H9 (cell line): ENCODE measurements around the gene PTPRN2. TPM values are rescaled to one million over a fixed set of nuclear protein-coding genes. Genes with fewer than 3 reads are reported as not detected.

Experiments used
- DNase-seq: peaks from one replicate; pipeline ENCODE4 v3.0.0-alpha.2; 2017
- H2AFZ ChIP-seq: one replicate; pipeline ENCODE4 v1.6.1; 2013; ENCODE audit warnings: mild to moderate bottlenecking, low read length, control low read depth, moderate library complexity
- H2AK5ac ChIP-seq: 2 replicates; pipeline ENCODE4 v1.6.1; 2013; ENCODE audit warnings: low read length, control low read depth, mixed read lengths; ENCODE audit not compliant: insufficient read length
- H2BK120ac ChIP-seq: one replicate; pipeline ENCODE4 v1.6.1; 2013; ENCODE audit warnings: low read depth, mild to moderate bottlenecking, low read length, control low read depth, inconsistent platforms; ENCODE audit not compliant: poor library complexity, severe bottlenecking
- H2BK12ac ChIP-seq: 2 replicates; pipeline ENCODE4 v1.6.1; 2013; ENCODE audit warnings: low read length, control low read depth, mixed read lengths, low read depth; ENCODE audit not compliant: insufficient read length
- H2BK15ac ChIP-seq: 2 replicates; pipeline ENCODE4 v1.6.1; 2013; ENCODE audit warnings: low read depth, low read length, control low read depth
- H2BK20ac ChIP-seq: one replicate; pipeline ENCODE4 v1.6.1; 2013; ENCODE audit warnings: low read depth, mild to moderate bottlenecking, low read length, control low read depth, inconsistent platforms; ENCODE audit not compliant: poor library complexity, severe bottlenecking
- H2BK5ac ChIP-seq: 2 replicates; pipeline ENCODE4 v1.6.1; 2013; ENCODE audit warnings: low read length, control low read depth, mixed read lengths; ENCODE audit not compliant: insufficient read length
- H3K14ac ChIP-seq: 2 replicates; pipeline ENCODE4 v1.6.1; 2013; ENCODE audit warnings: low read length, control low read depth; ENCODE audit not compliant: insufficient read depth
- H3K18ac ChIP-seq: 2 replicates; pipeline ENCODE4 v1.6.1; 2013; ENCODE audit warnings: low read depth, mild to moderate bottlenecking, mixed read lengths, low read length, control low read depth; ENCODE audit not compliant: insufficient read length
- H3K23ac ChIP-seq: 2 replicates; pipeline ENCODE4 v1.6.1; 2013; ENCODE audit warnings: low read length, control low read depth, mixed read lengths, low read depth; ENCODE audit not compliant: insufficient read length
- H3K23me2 ChIP-seq: 2 replicates; pipeline ENCODE4 v1.6.1; 2013; ENCODE audit warnings: low read depth, mild to moderate bottlenecking, mixed read lengths, low read length, control low read depth; ENCODE audit not compliant: insufficient read length, poor library complexity, severe bottlenecking
- H3K27ac ChIP-seq: 2 replicates; pipeline ENCODE4 v1.5.1; 2013; ENCODE audit warnings: low read length, control low read depth, mixed read lengths, low read depth; ENCODE audit not compliant: insufficient read length
- H3K27me3 ChIP-seq: 2 replicates; pipeline ENCODE4 v1.6.1; 2013; ENCODE audit warnings: low read length, control low read depth, inconsistent platforms; ENCODE audit not compliant: insufficient read depth
- H3K4ac ChIP-seq: 2 replicates; pipeline ENCODE4 v1.6.1; 2013; ENCODE audit warnings: low read depth, mild to moderate bottlenecking, control low read depth, inconsistent platforms, low read length, moderate library complexity
- H3K4me1 ChIP-seq: 2 replicates; pipeline ENCODE4 v1.6.1; 2013; ENCODE audit warnings: low read length, control low read depth, inconsistent platforms; ENCODE audit not compliant: insufficient read depth
- H3K4me2 ChIP-seq: 2 replicates; pipeline ENCODE4 v1.6.1; 2013; ENCODE audit warnings: low read length, control low read depth, mixed read lengths; ENCODE audit not compliant: insufficient read length, insufficient read depth
- H3K56ac ChIP-seq: 2 replicates; pipeline ENCODE4 v1.6.1; 2013; ENCODE audit warnings: low read depth, mild to moderate bottlenecking, mixed read lengths, low read length, control low read depth; ENCODE audit not compliant: insufficient read length
- H3K79me1 ChIP-seq: 2 replicates; pipeline ENCODE4 v1.6.1; 2013; ENCODE audit warnings: low read depth, mild to moderate bottlenecking, moderate library complexity, low read length, control low read depth, inconsistent platforms; ENCODE audit not compliant: insufficient read depth, poor library complexity, severe bottlenecking
- H3K79me2 ChIP-seq: 2 replicates; pipeline ENCODE4 v1.6.1; 2013; ENCODE audit warnings: low read length, control low read depth, inconsistent platforms; ENCODE audit not compliant: insufficient read depth
- H3K9ac ChIP-seq: 2 replicates; pipeline ENCODE4 v1.6.1; 2013; ENCODE audit warnings: low read length, control low read depth, mixed read lengths; ENCODE audit not compliant: insufficient read length; ENCODE audit errors: extremely low read depth
- H3K9me3 ChIP-seq: one replicate; pipeline ENCODE4 v1.6.1; 2013; ENCODE audit warnings: low read depth, low read length, inconsistent platforms; ENCODE audit not compliant: control insufficient read depth
- H3T11ph ChIP-seq: one replicate; pipeline ENCODE4 v1.6.1; 2013; ENCODE audit warnings: mild to moderate bottlenecking, low read length, control low read depth, inconsistent platforms
- H4K20me1 ChIP-seq: one replicate; pipeline ENCODE4 v1.6.1; 2013; ENCODE audit not compliant: control insufficient read depth, insufficient read length, insufficient read depth
- H4K5ac ChIP-seq: 2 replicates; pipeline ENCODE4 v1.6.1; 2013; ENCODE audit warnings: low read depth, mild to moderate bottlenecking, mixed read lengths, low read length, control low read depth; ENCODE audit not compliant: insufficient read length
- H4K8ac ChIP-seq: replicated peaks from 2 replicates; pipeline ENCODE4 v1.6.1; 2013; ENCODE audit warnings: low read length, control low read depth, mixed read lengths, low read depth; ENCODE audit not compliant: insufficient read length
- H4K91ac ChIP-seq: 2 replicates; pipeline ENCODE4 v1.6.1; 2013; ENCODE audit warnings: low read depth, mild to moderate bottlenecking, moderate library complexity, mixed read lengths, low read length, control low read depth; ENCODE audit not compliant: insufficient read length
- H3K27ac Mint-ChIP-seq, 3 experiments: 2 replicates in 2 of 3; 3 replicates in 1 of 3; pipeline ENCODE4 v1.8.0; 2020 to 2021; ENCODE audit warnings: mixed read lengths in 3 of 3, mild to moderate bottlenecking in 1 of 3, moderate library complexity in 1 of 3
- H3K27me3 Mint-ChIP-seq: 2 replicates; pipeline ENCODE4 v1.8.0; 2021; ENCODE audit warnings: low read depth, mild to moderate bottlenecking, moderate library complexity, mixed read lengths
- H3K36me3 Mint-ChIP-seq, 3 experiments: 2 replicates in 2 of 3; 3 replicates in 1 of 3; pipeline ENCODE4 v1.8.0; 2020 to 2021; ENCODE audit warnings: low read depth in 3 of 3, mixed read lengths in 3 of 3; ENCODE audit not compliant: insufficient read depth in 1 of 3
- H3K4me1 Mint-ChIP-seq, 2 experiments: 2 replicates each; pipeline ENCODE4 v1.8.0; 2020; ENCODE audit warnings: mixed read lengths in 2 of 2
- H3K4me3 Mint-ChIP-seq, 2 experiments: 2 replicates in 1 of 2; 3 replicates in 1 of 2; pipeline ENCODE4 v1.8.0; 2020 to 2021; ENCODE audit warnings: mild to moderate bottlenecking in 2 of 2, mixed read lengths in 2 of 2, moderate library complexity in 1 of 2
- H3K9me3 Mint-ChIP-seq, 2 experiments: 2 replicates in 1 of 2; 3 replicates in 1 of 2; pipeline ENCODE4 v1.8.0; 2020; ENCODE audit warnings: mild to moderate bottlenecking in 2 of 2, mixed read lengths in 2 of 2, moderate library complexity in 1 of 2
- CTCF ChIP-seq: fragments of 200-600 bp; sonication (generic); conservative IDR thresholded peaks from 3 replicates; pipeline ENCODE4 v1.8.0; 2021; ENCODE audit warnings: antibody characterized with exemption, mild to moderate bottlenecking
- WGBS: extraction: QIAGEN DNeasy Blood & Tissue Kit; methylation state at CpG from one replicate; pipeline ENCODE4 v1.1.7; 2013; ENCODE audit warnings: missing lambda C conversion rate, low lambda C conversion rate, mixed read lengths; ENCODE audit not compliant: insufficient read length; ENCODE audit errors: extremely low coverage; 5-methylcytosine and 5-hydroxymethylcytosine counted together
- total RNA-seq: library from RNA; stranded (reverse); gene quantifications from 2 replicates; pipeline ENCODE4 v1.2.1, GENCODE V29; 2021

PTPRN2 gene
- total RNA-seq, 1 experiment from 2014 or later = 5.2 TPM

GRCh38 chr7:157547611-157548010, 1040.0 kb downstream of the PTPRN2 start:
- H2AFZ ChIP-seq = no peak overlapping the region
- no peak for DNase-seq
- H3K23me2 ChIP-seq = no peaks in the 10 kb centered on the region
- H2AK5ac ChIP-seq = no peak overlapping the region
- WGBS = no CpG with 5 or more reads among the region's 23 CpGs
- peaks cover 0 to 3% of the 10 kb centered on the region in 2 experiments; a peak in 2 of 5 replicates for H3K9me3 Mint-ChIP-seq
- no peak overlapping the region for H2BK20ac ChIP-seq
- no peak overlapping the region for H3K4ac ChIP-seq
- no peak overlapping the region for H2BK120ac ChIP-seq
- no peak overlapping the region for H2BK15ac ChIP-seq
- no peak overlapping the region for H3K4me2 ChIP-seq
- no peak overlapping the region for H4K5ac ChIP-seq
- no peaks in the 10 kb centered on the region for H3K9me3 ChIP-seq
- no peaks in the 10 kb centered on the region for H3K79me2 ChIP-seq
- H3K23ac ChIP-seq = no peak overlapping the region
- no peak overlapping the region for H2BK12ac ChIP-seq
- H3K4me3 Mint-ChIP-seq = no peak overlapping the region; a peak in 1 of 5 replicates
- no peak overlapping the region for H3T11ph ChIP-seq
- H3K27me3 Mint-ChIP-seq = peaks cover 77% of the 10 kb centered on the region
- no peak overlapping the region for H3K27ac ChIP-seq
- H3K56ac ChIP-seq = no peak overlapping the region
- H3K4me1 ChIP-seq = no peaks in the 10 kb centered on the region
- no peaks in the 10 kb centered on the region for H3K79me1 ChIP-seq
- no peak overlapping the region for H3K27ac Mint-ChIP-seq
- no peak overlapping the region for H4K8ac ChIP-seq
- no peak overlapping the region for H3K9ac ChIP-seq
- H4K20me1 ChIP-seq = no peaks in the 10 kb centered on the region
- H3K4me1 Mint-ChIP-seq = peaks cover 2 to 6% of the 10 kb centered on the region in 2 experiments; a peak in 3 of 4 replicates
- no peak overlapping the region for H3K18ac ChIP-seq
- no peak overlapping the region for H3K14ac ChIP-seq
- H4K91ac ChIP-seq = no peak overlapping the region
- no peak overlapping the region for H2BK5ac ChIP-seq
- no peaks in the 10 kb centered on the region for H3K27me3 ChIP-seq
- peaks cover 0 to 3% (median 0%) of the 10 kb centered on the region in 3 experiments; a peak in 2 of 7 replicates for H3K36me3 Mint-ChIP-seq
- TF ChIP-seq CTCF = no peak
